PC-3 (cell line): ENCODE measurements around the gene ADCY3.

Source experiments
- CTCF ChIP-seq: fragments of 300-600 bp; sonication (generic); conservative IDR thresholded peaks from 2 replicates; pipeline ENCODE4 v1.5.1; 2017; ENCODE audit warnings: antibody characterized with exemption, low read depth, mild to moderate bottlenecking, low read length
- EZH2 ChIP-seq: fragments of 300-600 bp; sonication (generic); IDR thresholded peaks from one replicate; pipeline ENCODE4 v1.6.1; 2017; ENCODE audit warnings: antibody characterized with exemption, mild to moderate bottlenecking, low read length; ENCODE audit not compliant: unreplicated experiment
- EZH2phosphoT487 ChIP-seq: fragments of 300-600 bp; sonication (generic); IDR thresholded peaks from 2 replicates; pipeline ENCODE4 v1.6.1; 2018; ENCODE audit warnings: mild to moderate bottlenecking, antibody characterized with exemption, low read length, borderline replicate concordance

DNA sequence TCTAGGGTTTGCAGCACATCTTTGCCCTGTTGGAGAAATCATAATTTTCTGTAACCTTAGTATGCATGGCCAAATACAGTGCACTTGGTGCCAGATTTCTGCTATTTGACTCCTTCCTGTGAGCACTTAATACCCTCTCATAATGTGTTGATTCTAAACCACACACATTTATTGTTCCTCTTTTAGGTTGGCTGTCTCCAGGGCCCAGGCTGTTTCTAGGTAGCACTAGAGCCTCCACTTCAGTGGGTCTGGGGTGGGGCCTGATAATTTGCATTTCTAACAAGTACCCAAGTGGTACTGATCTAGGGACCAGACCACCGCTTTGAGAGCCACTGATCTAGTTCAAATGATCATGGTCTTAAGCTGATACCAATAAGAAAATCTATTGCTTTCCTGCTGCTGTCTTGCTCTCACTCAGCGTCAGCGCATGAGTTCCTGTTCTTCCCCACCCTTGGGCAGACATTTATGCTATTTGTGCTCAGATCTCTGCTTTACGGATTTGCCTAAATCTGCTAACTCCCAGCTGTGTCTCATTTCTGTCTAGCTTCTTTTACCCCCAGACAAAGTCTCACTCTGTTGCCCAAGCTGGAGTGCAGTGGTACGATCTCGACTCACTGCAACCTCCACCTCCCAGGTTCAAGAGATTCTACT is 134.2 kb downstream of the ADCY3 start:
- TF ChIP-seq CTCF (no peak), EZH2 (no peak), EZH2phosphoT487 (no peak)
